ENCODE measurements around the gene SEC16A. TPM values are rescaled to one million over a fixed set of nuclear protein-coding genes. Genes with fewer than 3 reads are reported as not detected.

The SEC16A gene
- total RNA-seq, 1 donor from 2014 or later = 85.0 TPM

DNA sequence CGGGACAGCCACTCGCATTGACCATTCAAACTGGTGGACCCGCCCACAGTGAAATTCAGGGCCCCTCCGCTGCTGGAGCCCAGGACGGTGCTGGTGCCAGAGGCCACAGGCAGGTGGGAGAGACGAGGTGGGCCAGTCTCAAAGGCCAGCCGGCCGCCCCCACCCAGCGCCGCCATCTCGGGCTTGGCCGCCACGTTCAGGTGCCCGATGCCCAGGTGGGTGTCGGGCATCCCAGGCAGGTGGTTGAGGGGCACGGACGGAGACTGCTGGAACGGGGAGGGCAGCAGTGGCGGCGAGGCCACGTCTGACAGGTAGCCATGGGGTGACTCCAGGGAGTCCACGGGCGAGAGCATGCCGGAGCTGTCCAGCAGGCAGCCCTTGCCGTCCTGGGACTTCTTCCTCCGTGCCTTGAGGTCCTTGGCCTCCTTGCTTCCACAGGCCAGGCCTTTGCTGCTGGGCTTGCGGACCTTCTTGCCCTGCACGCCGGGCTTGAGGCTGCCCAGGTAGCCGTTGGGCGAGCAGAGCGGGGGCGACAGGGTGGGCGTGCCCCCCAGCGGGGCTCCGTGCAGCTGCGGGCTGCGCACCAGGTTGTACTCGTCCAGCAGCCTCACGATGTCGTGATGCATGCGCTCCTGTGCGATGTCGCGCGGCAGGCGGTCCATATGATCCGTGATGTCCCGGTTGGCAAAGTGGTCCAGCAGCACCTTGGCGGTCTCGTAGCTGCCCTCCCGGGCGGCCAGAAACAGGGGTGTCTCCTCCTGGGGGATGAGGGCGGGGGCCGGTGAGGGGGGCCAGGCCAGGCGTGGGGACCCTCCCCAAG is 14.2 kb upstream of the SEC16A start:
- no peaks in the 10 kb centered on the region for H3K9me3 Mint-ChIP-seq (ENCODE audit: unreplicated experiment)
- TF ChIP-seq, protein P1, sequence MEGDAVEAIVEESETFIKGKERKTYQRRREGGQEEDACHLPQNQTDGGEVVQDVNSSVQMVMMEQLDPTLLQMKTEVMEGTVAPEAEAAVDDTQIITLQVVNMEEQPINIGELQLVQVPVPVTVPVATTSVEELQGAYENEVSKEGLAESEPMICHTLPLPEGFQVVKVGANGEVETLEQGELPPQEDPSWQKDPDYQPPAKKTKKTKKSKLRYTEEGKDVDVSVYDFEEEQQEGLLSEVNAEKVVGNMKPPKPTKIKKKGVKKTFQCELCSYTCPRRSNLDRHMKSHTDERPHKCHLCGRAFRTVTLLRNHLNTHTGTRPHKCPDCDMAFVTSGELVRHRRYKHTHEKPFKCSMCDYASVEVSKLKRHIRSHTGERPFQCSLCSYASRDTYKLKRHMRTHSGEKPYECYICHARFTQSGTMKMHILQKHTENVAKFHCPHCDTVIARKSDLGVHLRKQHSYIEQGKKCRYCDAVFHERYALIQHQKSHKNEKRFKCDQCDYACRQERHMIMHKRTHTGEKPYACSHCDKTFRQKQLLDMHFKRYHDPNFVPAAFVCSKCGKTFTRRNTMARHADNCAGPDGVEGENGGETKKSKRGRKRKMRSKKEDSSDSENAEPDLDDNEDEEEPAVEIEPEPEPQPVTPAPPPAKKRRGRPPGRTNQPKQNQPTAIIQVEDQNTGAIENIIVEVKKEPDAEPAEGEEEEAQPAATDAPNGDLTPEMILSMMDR (IDR thresholded peaks at IDR 0.05) = no peak
- H3K27me3 Mint-ChIP-seq (ENCODE audit: unreplicated experiment) = no peaks in the 10 kb centered on the region
- no peaks in the 10 kb centered on the region for H3K4me1 Mint-ChIP-seq (ENCODE audit: unreplicated experiment)
- peaks cover 16% of the 10 kb centered on the region for H3K36me3 Mint-ChIP-seq (ENCODE audit: unreplicated experiment)
- no peak overlapping the region for H3K27ac Mint-ChIP-seq (ENCODE audit: unreplicated experiment)
- H3K4me3 Mint-ChIP-seq (ENCODE audit: unreplicated experiment) = no peak overlapping the region
- DNase-seq (ENCODE audit: extremely low spot score, unreplicated experiment) = no peak

DNA sequence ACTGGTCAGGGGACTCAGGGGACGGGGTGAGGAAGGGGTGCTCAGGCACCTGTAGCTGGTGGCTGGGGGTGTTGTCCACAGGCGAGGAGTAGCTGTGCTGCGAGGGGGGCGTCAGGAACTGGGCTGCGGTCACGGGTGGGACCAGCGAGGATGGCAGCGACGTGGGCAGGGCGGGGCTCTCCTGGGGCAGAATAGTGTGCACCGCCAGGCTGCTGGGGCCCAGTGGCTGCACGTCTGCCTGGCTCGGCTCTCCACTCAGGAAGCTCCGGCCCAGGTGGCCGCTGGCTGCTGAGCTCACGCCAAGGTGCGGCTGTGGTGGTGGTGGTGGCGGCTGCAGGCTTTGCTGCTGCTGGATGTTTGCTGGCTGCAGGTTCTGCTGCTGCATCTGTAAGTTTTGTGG is 13.3 kb upstream of the SEC16A start:
- no peaks in the 10 kb centered on the region for H3K4me1 Mint-ChIP-seq (ENCODE audit: unreplicated experiment)
- no peak overlapping the region for H3K4me3 Mint-ChIP-seq (ENCODE audit: unreplicated experiment)
- TF ChIP-seq, protein P1 (IDR thresholded peaks at IDR 0.05) = no peak
- no peak overlapping the region for H3K27ac Mint-ChIP-seq (ENCODE audit: unreplicated experiment)
- H3K9me3 Mint-ChIP-seq (ENCODE audit: unreplicated experiment) = no peaks in the 10 kb centered on the region
- H3K36me3 Mint-ChIP-seq (ENCODE audit: unreplicated experiment) = peaks cover 12% of the 10 kb centered on the region
- no peaks in the 10 kb centered on the region for H3K27me3 Mint-ChIP-seq (ENCODE audit: unreplicated experiment)
- DNase-seq (ENCODE audit: extremely low spot score, unreplicated experiment) = no peak

DNA sequence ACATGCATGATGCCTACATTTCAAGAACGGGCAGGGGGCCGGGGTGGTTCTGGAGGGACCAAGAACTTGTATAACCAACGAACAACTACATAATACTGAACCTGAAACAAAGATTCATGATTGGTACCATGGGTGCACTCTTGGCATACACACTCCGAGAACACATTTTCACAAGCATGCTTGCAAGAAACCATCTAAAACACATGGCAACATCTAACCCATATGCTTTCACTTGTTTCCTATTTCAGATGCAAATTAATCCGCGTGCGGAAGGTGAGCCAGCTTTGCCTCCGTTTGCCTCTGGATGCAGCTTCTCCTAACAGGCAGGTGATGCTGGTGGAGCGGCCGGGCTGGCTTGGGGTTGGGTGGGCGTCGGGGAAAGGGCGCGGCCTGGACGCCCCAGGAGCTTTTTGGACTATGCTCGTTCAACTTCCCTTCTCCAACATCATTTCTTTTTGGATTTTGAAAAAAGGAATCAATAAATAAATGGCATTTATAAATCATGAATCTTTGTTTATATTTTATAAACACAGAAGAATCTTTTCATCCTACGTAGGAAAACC is 12.5 kb upstream of the SEC16A start:
- H3K9me3 Mint-ChIP-seq (ENCODE audit: unreplicated experiment) = no peaks in the 10 kb centered on the region
- H3K4me3 Mint-ChIP-seq (ENCODE audit: unreplicated experiment) = no peak overlapping the region
- TF ChIP-seq, protein P1 (IDR thresholded peaks at IDR 0.05) = no peak
- H3K27me3 Mint-ChIP-seq (ENCODE audit: unreplicated experiment) = no peaks in the 10 kb centered on the region
- H3K4me1 Mint-ChIP-seq (ENCODE audit: unreplicated experiment) = no peaks in the 10 kb centered on the region
- DNase-seq (ENCODE audit: extremely low spot score, unreplicated experiment) = no peak
- no peak overlapping the region for H3K27ac Mint-ChIP-seq (ENCODE audit: unreplicated experiment)
- peaks cover 9% of the 10 kb centered on the region for H3K36me3 Mint-ChIP-seq (ENCODE audit: unreplicated experiment)

DNA sequence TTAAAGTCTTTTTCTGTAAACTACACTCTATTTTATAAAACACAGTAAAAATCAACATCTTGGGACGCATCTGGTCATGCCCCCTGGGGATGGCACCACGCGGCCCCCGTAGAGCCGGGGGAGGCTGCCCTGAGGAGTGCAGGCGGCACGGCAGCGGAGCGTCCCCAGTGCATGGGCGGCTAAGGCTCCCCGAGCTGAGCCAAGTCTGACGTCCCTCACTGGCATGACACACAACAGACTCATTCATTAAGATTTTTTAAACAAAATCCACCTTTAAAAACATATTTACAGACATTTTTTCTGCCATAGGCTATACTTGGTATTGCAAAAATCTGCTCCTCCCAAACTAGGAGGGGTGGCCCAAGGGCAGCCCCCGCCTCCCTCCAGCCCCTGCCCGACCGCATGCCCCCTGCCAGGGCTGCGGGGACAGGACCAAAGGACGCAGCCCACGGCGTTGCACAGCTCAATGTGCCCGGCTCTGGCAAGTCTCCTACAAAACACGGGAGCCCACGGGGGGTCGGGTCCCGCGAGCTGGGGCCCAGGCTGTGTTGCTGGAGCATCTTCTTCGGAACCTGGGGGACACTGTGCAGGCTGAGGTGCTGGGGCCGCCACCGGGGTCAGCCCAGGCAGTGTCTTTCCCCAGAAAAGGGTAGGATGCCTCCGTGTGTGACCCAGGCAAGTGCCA is 11.8 kb upstream of the SEC16A start:
- no peak for DNase-seq (ENCODE audit: extremely low spot score, unreplicated experiment)
- no peaks in the 10 kb centered on the region for H3K27me3 Mint-ChIP-seq (ENCODE audit: unreplicated experiment)
- no peak overlapping the region for H3K4me3 Mint-ChIP-seq (ENCODE audit: unreplicated experiment)
- TF ChIP-seq, protein P1 (IDR thresholded peaks at IDR 0.05) = no peak
- H3K27ac Mint-ChIP-seq (ENCODE audit: unreplicated experiment) = no peak overlapping the region
- H3K9me3 Mint-ChIP-seq (ENCODE audit: unreplicated experiment) = no peaks in the 10 kb centered on the region
- H3K4me1 Mint-ChIP-seq (ENCODE audit: unreplicated experiment) = no peaks in the 10 kb centered on the region
- H3K36me3 Mint-ChIP-seq (ENCODE audit: unreplicated experiment) = peaks cover 9% of the 10 kb centered on the region

DNA sequence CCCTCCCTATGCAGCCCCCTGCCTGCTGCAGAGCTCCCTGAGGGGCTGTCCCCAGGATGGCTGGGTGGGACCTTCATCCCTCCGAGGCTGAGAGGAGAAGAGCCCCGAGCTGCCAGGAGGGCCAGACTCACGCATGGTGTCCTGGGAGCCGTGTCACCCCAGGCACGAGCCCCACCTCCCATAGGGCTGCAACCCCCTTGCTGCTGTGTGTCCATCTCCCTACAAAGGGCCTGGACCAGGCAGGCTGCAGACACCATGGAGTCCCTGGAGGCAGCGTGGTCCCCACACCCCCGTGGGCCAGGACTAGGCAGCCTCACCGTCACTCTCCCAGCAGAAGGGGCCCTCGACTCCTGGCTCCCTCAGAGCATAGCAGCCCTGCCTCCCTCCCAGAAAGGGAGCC is 11.2 kb upstream of the SEC16A start:
- H3K36me3 Mint-ChIP-seq (ENCODE audit: unreplicated experiment) = peaks cover 9% of the 10 kb centered on the region
- H3K27ac Mint-ChIP-seq (ENCODE audit: unreplicated experiment) = no peak overlapping the region
- TF ChIP-seq, protein P1 (IDR thresholded peaks at IDR 0.05) = no peak
- no peaks in the 10 kb centered on the region for H3K9me3 Mint-ChIP-seq (ENCODE audit: unreplicated experiment)
- DNase-seq (ENCODE audit: extremely low spot score, unreplicated experiment) = no peak
- H3K4me3 Mint-ChIP-seq (ENCODE audit: unreplicated experiment) = no peak overlapping the region
- no peaks in the 10 kb centered on the region for H3K27me3 Mint-ChIP-seq (ENCODE audit: unreplicated experiment)
- no peaks in the 10 kb centered on the region for H3K4me1 Mint-ChIP-seq (ENCODE audit: unreplicated experiment)
